ENCODE data around the gene WDFY2.

The WDFY2 gene

DNA sequence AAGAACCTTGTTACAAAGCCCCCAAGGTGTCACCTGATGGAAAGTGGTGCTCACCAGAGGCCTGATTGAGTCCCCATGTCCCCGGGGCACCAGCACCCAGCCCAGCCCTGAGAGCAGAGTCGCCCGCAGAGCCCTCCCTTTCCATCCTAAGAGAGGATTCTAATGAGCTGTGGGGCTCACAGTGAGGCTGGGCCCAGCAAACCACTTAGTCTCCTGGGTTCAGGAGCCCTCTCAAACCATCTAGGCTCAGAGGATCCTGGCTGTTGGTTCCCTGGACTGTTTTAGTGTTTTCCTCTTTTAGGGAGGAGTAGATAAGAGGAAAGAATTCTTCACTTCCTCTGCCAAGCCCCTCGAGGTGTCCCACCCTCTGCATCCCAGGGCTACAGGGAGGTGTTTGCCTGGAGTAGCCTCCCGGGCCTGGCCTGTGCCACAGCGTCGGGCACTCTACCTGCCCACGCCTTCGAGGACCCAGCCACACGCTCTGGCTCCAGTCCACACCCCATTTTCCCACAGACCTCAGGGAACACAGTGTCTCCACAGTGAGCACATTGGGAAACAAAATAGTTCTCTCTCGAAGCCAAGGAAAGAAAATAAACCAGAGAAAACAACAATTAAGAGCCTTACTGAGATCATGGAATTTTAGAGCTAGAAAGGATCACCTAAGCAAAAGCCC, 185.3 kb downstream of the WDFY2 start:
- no peak for DNase-seq

DNA sequence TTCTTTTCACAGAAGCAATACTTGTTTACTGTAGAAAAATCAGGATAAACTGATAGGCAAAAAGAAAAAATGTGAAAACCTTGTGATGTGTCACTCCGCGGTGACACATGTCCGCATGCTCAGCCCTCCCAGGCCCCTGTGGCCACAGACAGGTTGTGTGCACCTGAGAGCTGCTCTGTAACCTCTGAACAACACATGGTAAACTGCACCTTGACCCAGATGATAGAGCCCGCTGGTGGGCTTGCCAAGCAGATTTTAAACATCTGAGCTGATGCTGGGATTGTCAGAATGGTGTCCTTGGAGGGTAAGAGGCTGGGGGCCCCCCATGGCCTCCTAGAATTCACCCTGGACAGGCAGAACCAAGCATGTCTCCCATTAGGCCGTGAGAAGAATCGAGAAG, 185.9 kb downstream of the WDFY2 start:
- Histone ChIP-seq H3K9ac (ENCODE audit: low read depth, low read length) (no peak overlapping the region), H3K27me3 (ENCODE audit: insufficient read depth, low read length, poor library complexity) (no peaks in the 10 kb centered on the region), H3K4me2 (ENCODE audit: insufficient read depth, low read length) (no peak overlapping the region), H3K4me3 (ENCODE audit: low read depth in 1 of 2, low read length in 2 of 2) (no peak overlapping the region), H3K27ac (ENCODE audit: low read length) (no peak overlapping the region), H2AFZ (ENCODE audit: low read depth, low read length) (no peak overlapping the region), H3K4me1 (ENCODE audit: insufficient read depth, low read length) (no peaks in the 10 kb centered on the region), H4K20me1 (ENCODE audit: insufficient read depth, low read length) (no peaks in the 10 kb centered on the region), H3K9me3 (ENCODE audit: insufficient read depth, low read length, severe bottlenecking) (no peaks in the 10 kb centered on the region), H3K36me3 (ENCODE audit: insufficient read depth, low read length) (no peaks in the 10 kb centered on the region), H3K79me2 (ENCODE audit: insufficient read depth, low read length) (no peaks in the 10 kb centered on the region)
- TF ChIP-seq CTCF (IDR thresholded peaks at IDR 0.05; ENCODE audit: borderline replicate concordance, extremely low read depth, low read length, poor library complexity, severe bottlenecking) (no peak), EZH2 (IDR thresholded peaks at IDR 0.05; ENCODE audit: borderline replicate concordance, low read depth, low read length, severe bottlenecking) (no peak)
- no peak for ATAC-seq (ENCODE audit: insufficient read depth, low read depth)
- DNase-seq, result no peak

More for the DNA sequence above, 185.3 kb downstream of the WDFY2 start:
- no peak overlapping the region for H3K4me3 ChIP-seq (ENCODE audit: low read depth in 1 of 2, low read length in 2 of 2)
- TF ChIP-seq EZH2 (IDR thresholded peaks at IDR 0.05; ENCODE audit: borderline replicate concordance, low read depth, low read length, severe bottlenecking), result no peak
- TF ChIP-seq CTCF (IDR thresholded peaks at IDR 0.05; ENCODE audit: borderline replicate concordance, extremely low read depth, low read length, poor library complexity, severe bottlenecking), result no peak
- H3K36me3 ChIP-seq (ENCODE audit: insufficient read depth, low read length), result no peaks in the 10 kb centered on the region
- no peak overlapping the region for H2AFZ ChIP-seq (ENCODE audit: low read depth, low read length)
- H3K9me3 ChIP-seq (ENCODE audit: insufficient read depth, low read length, severe bottlenecking), result no peaks in the 10 kb centered on the region
- no peak overlapping the region for H3K9ac ChIP-seq (ENCODE audit: low read depth, low read length)
- H3K4me1 ChIP-seq (ENCODE audit: insufficient read depth, low read length), result no peaks in the 10 kb centered on the region
- H3K79me2 ChIP-seq (ENCODE audit: insufficient read depth, low read length), result no peaks in the 10 kb centered on the region
- ATAC-seq (ENCODE audit: insufficient read depth, low read depth), result no peak
- no peaks in the 10 kb centered on the region for H4K20me1 ChIP-seq (ENCODE audit: insufficient read depth, low read length)
- no peaks in the 10 kb centered on the region for H3K27me3 ChIP-seq (ENCODE audit: insufficient read depth, low read length, poor library complexity)
- H3K4me2 ChIP-seq (ENCODE audit: insufficient read depth, low read length), result no peak overlapping the region
- H3K27ac ChIP-seq (ENCODE audit: low read length), result no peak overlapping the region

GRCh38 chr13:51770681-51771417, 186.6 kb downstream of the WDFY2 start:
- H3K27ac ChIP-seq (ENCODE audit: low read length), result no peak overlapping the region
- no peaks in the 10 kb centered on the region for H3K36me3 ChIP-seq (ENCODE audit: insufficient read depth, low read length)
- no peak overlapping the region for H3K4me2 ChIP-seq (ENCODE audit: insufficient read depth, low read length)
- no peaks in the 10 kb centered on the region for H3K9me3 ChIP-seq (ENCODE audit: insufficient read depth, low read length, severe bottlenecking)
- no peaks in the 10 kb centered on the region for H3K27me3 ChIP-seq (ENCODE audit: insufficient read depth, low read length, poor library complexity)
- H3K4me1 ChIP-seq (ENCODE audit: insufficient read depth, low read length), result no peaks in the 10 kb centered on the region
- ATAC-seq (ENCODE audit: insufficient read depth, low read depth), result no peak
- no peaks in the 10 kb centered on the region for H4K20me1 ChIP-seq (ENCODE audit: insufficient read depth, low read length)
- no peak for TF ChIP-seq EZH2 (IDR thresholded peaks at IDR 0.05; ENCODE audit: borderline replicate concordance, low read depth, low read length, severe bottlenecking)
- TF ChIP-seq CTCF (IDR thresholded peaks at IDR 0.05; ENCODE audit: borderline replicate concordance, extremely low read depth, low read length, poor library complexity, severe bottlenecking), result no peak
- no peak for DNase-seq
- H3K9ac ChIP-seq (ENCODE audit: low read depth, low read length), result no peak overlapping the region
- no peak overlapping the region for H2AFZ ChIP-seq (ENCODE audit: low read depth, low read length)
- H3K4me3 ChIP-seq (ENCODE audit: low read depth in 1 of 2, low read length in 2 of 2), result no peak overlapping the region
- no peaks in the 10 kb centered on the region for H3K79me2 ChIP-seq (ENCODE audit: insufficient read depth, low read length)
